ENCODE data around the gene KIAA1671.

- TF ChIP-seq CTCF (IDR thresholded peaks at IDR 0.05 in 8 of 11, conservative IDR thresholded peaks at IDR 0.05 in 3 of 11) = no peak
- no peak for TF ChIP-seq POLR2A (IDR thresholded peaks at IDR 0.05)
- no peak for TF ChIP-seq POLR2AphosphoS5 (IDR thresholded peaks at IDR 0.05)
Observed at GRCh38 chr22:24996420-24996952, 44.0 kb downstream of the KIAA1671 start.

All from spleen (tissue), 7 donors.